DOHH2 (cell line): Measurements from ENCODE around the gene RPTOR.

Source experiments
- CTCF ChIP-seq: fragments of 200-600 bp; sonication (generic); IDR thresholded peaks from one replicate; pipeline ENCODE4 v1.5.1; 2014; ENCODE audit warnings: antibody characterized with exemption, mild to moderate bottlenecking, low read depth, low read length; ENCODE audit not compliant: poor library complexity, severe bottlenecking
- EZH2phosphoT487 ChIP-seq: fragments of 200-600 bp; sonication (generic); IDR thresholded peaks from 2 replicates; pipeline ENCODE4 v1.6.1; 2017; ENCODE audit warnings: borderline replicate concordance, mild to moderate bottlenecking, antibody characterized with exemption, low read length, moderate library complexity, mixed read lengths

- TF ChIP-seq CTCF (no peak), EZH2phosphoT487 (no peak)
Measured at GRCh38 chr17:80959330-80960036, 414.8 kb downstream of the RPTOR start.
